HepG2 (cell line): ENCODE results near the gene C1orf50. TPM values are rescaled to one million over a fixed set of nuclear protein-coding genes. Genes with fewer than 3 reads are reported as not detected.

Experiments
- ATAC-seq: fragments of 200-7000 bp; cut with Tn5 transposase; 3 replicates; pipeline ENCODE4 v1.9.1; 2020; ENCODE audit warnings: mild to moderate bottlenecking, moderate library complexity
- BruUV-seq: library from RNA; stranded (reverse); fragments of 400-500 nt; replicated peaks from 2 replicates; lab custom pipeline; 2021; lab: Mats Ljungman, UMichigan
- CTCF ChIA-PET: fragments of 300-600 bp; formaldehyde crosslinking; extraction: SDS; loops from one replicate; lab custom pipeline; 2021; ENCODE audit warnings: low total read pairs, inconsistent platforms, low intra/inter-chr PET ratio; lab: Yijun Ruan, JAX
- POLR2A ChIA-PET: fragments of 350-600 bp; sonication (Branson Sonifier 250); formaldehyde crosslinking; loops from one replicate; lab custom pipeline; 2020; ENCODE audit warnings: antibody characterized with exemption, inconsistent platforms; lab: Yijun Ruan, JAX
- DNase-seq: peaks from one replicate; pipeline ENCODE4 v3.0.0-alpha.2; 2015; ENCODE audit warnings: low spot score
- FAIRE-seq: peaks from 3 replicates; lab custom pipeline; 2011; peaks lifted over from hg19 to GRCh38; lab: Jason Lieb, UNC
- H2AFZ ChIP-seq: one replicate; pipeline ENCODE4 v1.6.1; 2011; ENCODE audit warnings: low read length, inconsistent platforms
- H3K27ac ChIP-seq: fragments of 300-600 bp; 3 replicates; pipeline ENCODE4 v1.8.0; 2011; ENCODE audit warnings: mixed run types, mild to moderate bottlenecking, mixed read lengths, low read length, inconsistent platforms; ENCODE audit not compliant: insufficient read depth; ENCODE audit errors: extremely low read length
- H3K27me3 ChIP-seq, 2 experiments: fragments of 200-600 bp in 1 of 2; 2 replicates in 1 of 2; 3 replicates in 1 of 2; pipeline versions ENCODE4 v1.6.0 to v1.8.0; 2011; ENCODE audit warnings: low read length in 2 of 2, mild to moderate bottlenecking in 2 of 2, moderate library complexity in 2 of 2, inconsistent platforms in 1 of 2; ENCODE audit not compliant: insufficient read depth in 2 of 2, control insufficient read depth in 1 of 2
- H3K36me3 ChIP-seq, 2 experiments: fragments of 200-600 bp in 1 of 2; replicated peaks in 1 of 2; 2 replicates in 1 of 2; 3 replicates in 1 of 2; pipeline versions ENCODE4 v1.5.1 to v1.8.0; 2011; ENCODE audit warnings: low read length in 2 of 2, inconsistent platforms in 1 of 2; ENCODE audit not compliant: insufficient read depth in 2 of 2, control insufficient read depth in 1 of 2
- H3K4me1 ChIP-seq: 2 replicates; pipeline ENCODE4 v1.5.1; 2012; ENCODE audit warnings: low read length, inconsistent platforms; ENCODE audit not compliant: insufficient read depth
- H3K4me2 ChIP-seq: 2 replicates; pipeline ENCODE4 v1.6.0; 2011; ENCODE audit warnings: low read depth, low read length, inconsistent platforms
- H3K4me3 ChIP-seq, 3 experiments: fragments of 200-600 bp in 1 of 3; sonication (generic), shearing (Covaris generic) in 1 of 3; replicated peaks in 1 of 3; 2 replicates each; pipeline ENCODE4 v1.5.1; 2011 to 2016; ENCODE audit warnings: low read length in 3 of 3, inconsistent platforms in 2 of 3, low read depth in 2 of 3, mild to moderate bottlenecking in 2 of 3, control low read depth in 1 of 3, mixed read lengths in 1 of 3; ENCODE audit not compliant: insufficient read depth in 1 of 3
- H3K79me2 ChIP-seq: one replicate; pipeline ENCODE4 v1.6.1; 2011; ENCODE audit warnings: low read length, inconsistent platforms; ENCODE audit not compliant: insufficient read depth
- H3K9ac ChIP-seq: 2 replicates; pipeline ENCODE4 v1.6.0; 2011; ENCODE audit warnings: mild to moderate bottlenecking, low read depth, low read length, inconsistent platforms; ENCODE audit not compliant: insufficient read depth
- H3K9me3 ChIP-seq: 2 replicates; pipeline ENCODE4 v1.5.1; 2012; ENCODE audit warnings: mild to moderate bottlenecking, low read length
- H4K20me1 ChIP-seq: 2 replicates; pipeline ENCODE4 v1.6.0; 2011; ENCODE audit warnings: inconsistent platforms, mild to moderate bottlenecking, low read length, moderate library complexity; ENCODE audit not compliant: insufficient read depth
- AGO2 ChIP-seq: fragments of 200-400 bp; formaldehyde crosslinking; optimal IDR thresholded peaks from 2 replicates; pipeline ENCODE3; 2017; ENCODE audit warnings: mild to moderate bottlenecking, low read depth, low read length, moderate library complexity
- RBFOX2 ChIP-seq: fragments of 200-400 bp; formaldehyde crosslinking; IDR thresholded peaks from 2 replicates; pipeline ENCODE4 v1.6.1; 2017; ENCODE audit warnings: low read depth, mild to moderate bottlenecking, low read length
- WGBS: methylation state at CpG from one replicate; pipeline ENCODE4 v1.1.6; 2017; ENCODE audit warnings: low lambda C conversion rate; 5-methylcytosine and 5-hydroxymethylcytosine counted together
- in situ Hi-C: cut with HindIII; loops from 2 replicates; pipeline ENCODE4 v1.10.0; 2017; ENCODE audit warnings: low pct_unique_long_range_greater_than_20kb; ENCODE audit not compliant: extremely low pct_ligation_motif_present
- intact Hi-C: fragments of 100-400 bp; cut with micrococcal nuclease; formaldehyde crosslinking; loops from one replicate; pipeline ENCODE4 v1.10.0; 2022; ENCODE audit not compliant: unreplicated experiment
- polyA plus RNA-seq, 8 experiments: library from polyadenylated mRNA; depleted of rRNA in 3 of 8; stranded (reverse) in 7 of 8; unstranded in 1 of 8; fragments of >200 nt; fragmentation: Illumina TruSeq in 4 of 8; extraction: Trizol in 4 of 8; gene quantifications; 2 replicates each; pipeline versions ENCODE4 v1.2.1 to v1.2.3, GENCODE V29; 2011 to 2016; ENCODE audit warnings: low read depth in 4 of 8, missing spikeins in 1 of 8, mixed read lengths in 1 of 8; ENCODE audit not compliant: insufficient read depth in 1 of 8
- total RNA-seq, 5 experiments: library from RNA; depleted of rRNA; stranded (reverse); fragments of >200 nt; fragmentation: Illumina TruSeq; extraction: Trizol; gene quantifications; 2 replicates each; pipeline ENCODE4 v1.2.3, GENCODE V29; 2016; ENCODE audit warnings: low read depth in 1 of 5
- TF ChIP-seq, protein P1 (sequence below): sonication (generic); formaldehyde crosslinking; IDR thresholded peaks from 2 replicates; pipeline ENCODE4 v1.5.1; 2020; ENCODE audit warnings: mild to moderate bottlenecking, missing genetic modification reagents

C1orf50 gene
- total and polyA plus RNA-seq, 2 of the 13 experiments (the other 11 are each of a cell fraction or from before 2014, with no cell fraction given) = 4.3 to 4.8 TPM

DNA sequence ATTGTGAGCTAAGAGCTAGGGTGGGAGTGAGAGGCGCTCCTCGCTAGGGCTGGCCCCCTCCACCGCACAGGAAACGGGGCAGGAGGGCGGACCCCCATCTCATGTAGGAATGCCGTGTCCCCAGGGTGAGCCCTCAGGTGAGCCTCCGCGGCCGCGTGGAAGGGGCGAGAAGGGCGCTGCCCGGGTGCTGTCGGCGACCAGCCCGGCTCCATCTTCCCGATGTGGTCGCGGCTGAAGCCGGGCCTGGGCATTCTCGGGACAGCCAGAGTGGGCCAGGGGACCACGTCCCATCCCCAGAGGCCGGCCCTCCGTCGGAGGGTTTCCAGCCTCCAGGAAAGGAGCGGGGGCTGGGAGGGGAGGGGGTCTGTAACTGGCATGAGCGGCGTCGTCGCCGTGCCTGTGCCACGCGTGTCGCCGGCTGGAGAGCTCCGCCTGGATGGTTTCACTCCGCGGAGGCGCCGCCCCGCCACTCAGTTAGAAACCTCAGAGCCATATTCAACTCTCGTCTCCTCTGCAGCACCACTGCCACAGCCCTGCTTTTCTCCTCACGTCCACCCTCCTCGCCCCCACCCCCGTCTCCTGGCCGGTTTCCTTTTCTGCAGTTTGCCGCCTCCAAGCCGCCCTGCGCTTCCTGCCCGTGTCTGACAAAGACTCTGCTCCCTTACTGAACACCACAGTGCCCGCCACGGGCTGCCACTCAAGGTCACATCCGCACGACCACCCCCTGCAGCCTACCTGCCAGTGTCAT lies 18.1 kb downstream of the C1orf50 start, which contains the start of gene TMEM269:
TSS of gene TMEM269 (plus strand) at position 46 of the 748 bp plus-strand sequence. CDS start 4,903 bp downstream, outside the sequence.
- Histone ChIP-seq H3K79me2 (no peaks in the 10 kb centered on the region), H3K4me3 (no peak within 1 kb of the TSS), H3K36me3 (peaks cover 0 to 11% of the 10 kb centered on the region in 2 experiments; a peak in 2 of 5 replicates), H3K27me3 (no peaks in the 10 kb centered on the region), H4K20me1 (no peaks in the 10 kb centered on the region), H3K4me2 (no peak within 1 kb of the TSS), H3K27ac (no peak within 1 kb of the TSS), H3K9me3 (no peaks in the 10 kb centered on the region), H3K4me1 (no peaks in the 10 kb centered on the region), H3K9ac (no peak within 1 kb of the TSS), H2AFZ (no peak within 1 kb of the TSS)
- FAIRE-seq (no peak), ATAC-seq (no peak; the same call in 2 of the 3 replicates), DNase-seq (no peak)
- WGBS = 97% methylated on average over 46 of the region's 54 CpGs
- CTCF ChIA-PET = no interaction called here
- intact Hi-C loops = no loop called here
- TF ChIP-seq, protein P1, sequence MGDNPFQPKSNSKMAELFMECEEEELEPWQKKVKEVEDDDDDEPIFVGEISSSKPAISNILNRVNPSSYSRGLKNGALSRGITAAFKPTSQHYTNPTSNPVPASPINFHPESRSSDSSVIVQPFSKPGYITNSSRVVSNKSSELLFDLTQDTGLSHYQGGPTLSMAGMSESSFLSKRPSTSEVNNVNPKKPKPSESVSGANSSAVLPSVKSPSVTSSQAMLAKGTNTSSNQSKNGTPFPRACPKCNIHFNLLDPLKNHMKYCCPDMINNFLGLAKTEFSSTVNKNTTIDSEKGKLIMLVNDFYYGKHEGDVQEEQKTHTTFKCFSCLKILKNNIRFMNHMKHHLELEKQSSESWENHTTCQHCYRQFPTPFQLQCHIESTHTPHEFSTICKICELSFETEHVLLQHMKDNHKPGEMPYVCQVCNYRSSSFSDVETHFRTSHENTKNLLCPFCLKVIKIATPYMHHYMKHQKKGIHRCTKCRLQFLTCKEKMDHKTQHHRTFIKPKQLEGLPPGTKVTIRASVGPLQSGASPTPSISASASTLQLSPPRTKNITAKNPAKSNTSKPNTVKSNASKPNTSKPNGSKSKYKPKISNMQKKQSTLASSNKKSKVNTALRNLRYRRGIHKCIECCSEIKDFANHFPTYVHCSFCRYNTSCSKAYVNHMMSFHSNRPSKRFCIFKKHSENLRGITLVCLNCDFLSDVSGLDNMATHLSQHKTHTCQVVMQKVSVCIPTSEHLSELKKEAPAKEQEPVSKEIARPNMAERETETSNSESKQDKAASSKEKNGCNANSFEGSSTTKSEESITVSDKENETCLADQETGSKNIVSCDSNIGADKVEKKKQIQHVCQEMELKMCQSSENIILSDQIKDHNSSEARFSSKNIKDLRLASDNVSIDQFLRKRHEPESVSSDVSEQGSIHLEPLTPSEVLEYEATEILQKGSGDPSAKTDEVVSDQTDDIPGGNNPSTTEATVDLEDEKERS (CRISPR knock-in tag) = no peak
- TF ChIP-seq AGO2 (peak; percentile 87), RBFOX2 (peak; percentile 39; the same call in 1 of the 2 replicates)
- BruUV-seq = no TSS peak
- POLR2A ChIA-PET = interaction anchor here (3.2 kb wide), 1 partner anchor 18 kb away, joined by 9 read pairs; the partner anchor contains the start of genes C1orf50 and P3H1
- in situ Hi-C loops = no loop called here
